Measurements from ENCODE around the gene FBXO24.
"Not testable (repeated sequence)": the region's sequence is repeated elsewhere in the genome, so short reads cannot be mapped to it uniquely, and the experiment has no call there.

The FBXO24 gene

GRCh38 chr7:100546926-100547800, 39.0 kb upstream of the FBXO24 start:
- TF ChIP-seq POLR2A (IDR thresholded peaks at IDR 0.05; ENCODE audit: low read depth, low read length): no peak
- FAIRE-seq (no peak), DNase-seq (ENCODE audit: insufficient read length, low spot score) (no peak)

GRCh38 chr7:100547872-100548271, 38.3 kb upstream of the FBXO24 start:
- DNase-seq (ENCODE audit: insufficient read length, low spot score) (no peak), FAIRE-seq (no peak)
- TF ChIP-seq POLR2A (IDR thresholded peaks at IDR 0.05; ENCODE audit: low read depth, low read length): no peak

- not testable (repeated sequence) for DNase-seq (ENCODE audit: insufficient read length, low spot score); FAIRE-seq
Measured at GRCh38 chr7:100548446-100548845, 37.7 kb upstream of the FBXO24 start.

GRCh38 chr7:100552532-100552931, 33.6 kb upstream of the FBXO24 start:
- no peak for FAIRE-seq
- no peak for DNase-seq (ENCODE audit: insufficient read length, low spot score)
- TF ChIP-seq POLR2A (IDR thresholded peaks at IDR 0.05; ENCODE audit: low read depth, low read length): no peak

GRCh38 chr7:100553032-100553431, 33.1 kb upstream of the FBXO24 start:
- TF ChIP-seq POLR2A (IDR thresholded peaks at IDR 0.05; ENCODE audit: low read depth, low read length): no peak
- DNase-seq (ENCODE audit: insufficient read length, low spot score) (no peak), FAIRE-seq (no peak)

- no peak for TF ChIP-seq POLR2A (IDR thresholded peaks at IDR 0.05; ENCODE audit: low read depth, low read length)
- DNase-seq (ENCODE audit: insufficient read length, low spot score) (no peak), FAIRE-seq (no peak)
Measured at GRCh38 chr7:100555701-100556100, 30.4 kb upstream of the FBXO24 start.

GRCh38 chr7:100556541-100556940, 29.6 kb upstream of the FBXO24 start:
- no peak for TF ChIP-seq POLR2A (IDR thresholded peaks at IDR 0.05; ENCODE audit: low read depth, low read length)
- DNase-seq (ENCODE audit: insufficient read length, low spot score) (no peak), FAIRE-seq (no peak)

GRCh38 chr7:100559127-100559526, 27.0 kb upstream of the FBXO24 start:
- no peak for FAIRE-seq
- no peak for TF ChIP-seq POLR2A (IDR thresholded peaks at IDR 0.05; ENCODE audit: low read depth, low read length)
- no peak for DNase-seq (ENCODE audit: insufficient read length, low spot score)

GRCh38 chr7:100561491-100562194, 24.5 kb upstream of the FBXO24 start:
- no peak for TF ChIP-seq POLR2A (IDR thresholded peaks at IDR 0.05; ENCODE audit: low read depth, low read length)
- DNase-seq (ENCODE audit: insufficient read length, low spot score) (no peak), FAIRE-seq (no peak)

- TF ChIP-seq POLR2A (IDR thresholded peaks at IDR 0.05; ENCODE audit: low read depth, low read length): no peak
- FAIRE-seq (no peak), DNase-seq (ENCODE audit: insufficient read length, low spot score) (no peak)
Measured at GRCh38 chr7:100562195-100563099, 23.7 kb upstream of the FBXO24 start.

GRCh38 chr7:100563100-100563564, 23.0 kb upstream of the FBXO24 start:
- no peak for TF ChIP-seq POLR2A (IDR thresholded peaks at IDR 0.05; ENCODE audit: low read depth, low read length)
- DNase-seq (ENCODE audit: insufficient read length, low spot score): no peak
- no peak for FAIRE-seq

GRCh38 chr7:100563809-100564400, 22.2 kb upstream of the FBXO24 start:
- TF ChIP-seq POLR2A (IDR thresholded peaks at IDR 0.05; ENCODE audit: low read depth, low read length): no peak
- no peak for FAIRE-seq
- peak; percentile 87 for DNase-seq (ENCODE audit: insufficient read length, low spot score)

GRCh38 chr7:100564405-100564804, 21.7 kb upstream of the FBXO24 start:
- FAIRE-seq; DNase-seq (ENCODE audit: insufficient read length, low spot score): not testable (repeated sequence)
